Stomach (tissue), 9 donors: ENCODE data around the gene NUP98. TPM values are rescaled to one million over a fixed set of nuclear protein-coding genes. Genes with fewer than 3 reads are reported as not detected.

ENCODE experiments used
- DNase-seq, 2 donors: peaks; one replicate each; pipeline versions ENCODE4 v3.0.0 to v3.0.0-alpha.2; 2013 to 2019
- H3K27ac ChIP-seq, 5 donors: fragments of 200-600 bp in 4 of 5; sonication (generic) in 4 of 5; one replicate each; pipeline ENCODE4 v1.5.1; 2013 to 2019; ENCODE audit warnings: mild to moderate bottlenecking in 1 of 5, moderate library complexity in 1 of 5
- H3K27me3 ChIP-seq, 3 donors: fragments of 200-600 bp; sonication (generic); one replicate each; pipeline ENCODE4 v1.5.1; 2017 to 2019; ENCODE audit warnings: mixed run types in 1 of 3
- H3K36me3 ChIP-seq, 4 donors: fragments of 200-600 bp; sonication (generic); 1 replicate in 3 of 4; 2 replicates in 1 of 4; pipeline ENCODE4 v1.5.1; 2016 to 2019
- H3K4me1 ChIP-seq, 4 donors: fragments of 200-600 bp; sonication (generic); one replicate each; pipeline ENCODE4 v1.5.1; 2016 to 2019
- H3K4me3 ChIP-seq, 4 donors: fragments of 200-600 bp; sonication (generic) in 3 of 4; one replicate each; pipeline ENCODE4 v1.5.1; 2016 to 2019; ENCODE audit warnings: mild to moderate bottlenecking in 1 of 4
- H3K9me3 ChIP-seq, 4 donors: fragments of 200-600 bp; sonication (generic); one replicate each; pipeline ENCODE4 v1.5.1; 2016 to 2019
- CTCF ChIP-seq, 7 experiments: fragments of 450-650 bp in 4 of 7; fragments of 200-600 bp in 3 of 7; sonication (generic) in 3 of 7; IDR thresholded peaks; one replicate each; pipeline ENCODE4 v1.5.1; 2016 to 2019; ENCODE audit warnings: antibody characterized with exemption in 7 of 7, control low read depth in 2 of 7, mild to moderate bottlenecking in 1 of 7
- EP300 ChIP-seq: sonication (generic); formaldehyde crosslinking; IDR thresholded peaks from one replicate; pipeline ENCODE4 v1.6.1; 2017; ENCODE audit warnings: antibody characterized with exemption
- POLR2A ChIP-seq, 4 donors: fragments of 450-650 bp; IDR thresholded peaks; one replicate each; pipeline ENCODE4 v1.6.1; 2016; ENCODE audit warnings: antibody characterized with exemption in 4 of 4, control low read depth in 2 of 4, mild to moderate bottlenecking in 1 of 4, moderate library complexity in 1 of 4
- POLR2AphosphoS5 ChIP-seq, 3 donors: sonication (generic); formaldehyde crosslinking; IDR thresholded peaks; one replicate each; pipeline ENCODE4 v1.6.1; 2016; ENCODE audit warnings: antibody characterized with exemption in 3 of 3
- WGBS, 5 donors: extraction: QIAGEN DNeasy Blood & Tissue Kit in 3 of 5; methylation state at CpG; one replicate each; pipeline versions ENCODE4 v1.1.5 to v1.1.7; 2013 to 2018; 5-methylcytosine and 5-hydroxymethylcytosine counted together
- intact Hi-C: fragments of 100-400 bp; cut with DNase I; formaldehyde crosslinking; loops from one replicate; pipeline ENCODE4 v1.15.1; 2023; ENCODE audit warnings: low total_unique reads
- polyA plus RNA-seq, 3 donors: library from polyadenylated mRNA; stranded (reverse); fragments of 200-250 nt; gene quantifications; one replicate each; pipeline ENCODE4 v1.2.3, GENCODE V29; 2013
- total RNA-seq, 5 donors: library from RNA; depleted of rRNA; stranded (reverse); fragments of >200 nt; gene quantifications; one replicate each; pipeline versions ENCODE4 v1.1.0 to v1.2.3, GENCODE V29; 2014 to 2016
- donor health status: healthy with polysubstance abuse.
- donor health status: Bipolar disorder and iron deficiency.
- donor health status: healthy.

Gene NUP98
- total and polyA plus RNA-seq, 8 donors = 16.2 to 132 (median 54.9) TPM

GRCh38 chr11:3825473-3826154 lies 28.3 kb upstream of the NUP98 start:
- H3K4me1 ChIP-seq = peaks cover 0 to 25% (median under 1%) of the 10 kb centered on the region in 4 donors
- WGBS, 5 donors = 73 to 88% (median 80%) methylated on average over 8 of the region's 8 CpGs
- intact Hi-C loops = no loop called here
- peaks cover 26 to 57% (median 52%) of the 10 kb centered on the region in 4 donors for H3K36me3 ChIP-seq
- no peak overlapping the region for H3K4me3 ChIP-seq
- DNase-seq = no peak
- no peaks in the 10 kb centered on the region for H3K9me3 ChIP-seq
- no peak for TF ChIP-seq CTCF (IDR thresholded peaks at IDR 0.05)
- TF ChIP-seq POLR2A (IDR thresholded peaks at IDR 0.05) = no peak
- H3K27ac ChIP-seq = no peak overlapping the region
- H3K27me3 ChIP-seq = no peaks in the 10 kb centered on the region

GRCh38 chr11:3824714-3825472 lies 27.5 kb upstream of the NUP98 start:
- WGBS, 5 donors = 72 to 76% (median 75%) methylated on average over 18 of the region's 18 CpGs
- Histone ChIP-seq H3K36me3 (peaks cover 26 to 51% (median 46%) of the 10 kb centered on the region in 4 donors), H3K27me3 (no peaks in the 10 kb centered on the region), H3K4me1 (peaks cover 0 to 20% (median 0%) of the 10 kb centered on the region in 4 donors), H3K4me3 (no peak overlapping the region), H3K9me3 (no peaks in the 10 kb centered on the region), H3K27ac (no peak overlapping the region)
- intact Hi-C loops = no loop called here
- peak; percentile 66 to 73 for DNase-seq
- TF ChIP-seq CTCF (IDR thresholded peaks at IDR 0.05) (peak in 5 of 7 experiments; percentile 45 to 68 (median 65)), POLR2AphosphoS5 (IDR thresholded peaks at IDR 0.05) (peak in 1 of 3 donors; percentile 49), POLR2A (IDR thresholded peaks at IDR 0.05) (no peak)

GRCh38 chr11:3823762-3824506 lies 26.6 kb upstream of the NUP98 start:
- Histone ChIP-seq H3K9me3 (no peaks in the 10 kb centered on the region), H3K27ac (no peak overlapping the region), H3K4me1 (peaks cover 0 to 12% (median 0%) of the 10 kb centered on the region in 4 donors), H3K27me3 (no peaks in the 10 kb centered on the region), H3K36me3 (peaks cover 26 to 41% (median 36%) of the 10 kb centered on the region in 4 donors), H3K4me3 (no peak overlapping the region)
- 90 to 96% (median 95%) methylated on average over 27 to 30 of the region's 30 CpGs for WGBS, 5 donors
- intact Hi-C loops = no loop called here
- no peak for TF ChIP-seq CTCF (IDR thresholded peaks at IDR 0.05)
- no peak for TF ChIP-seq POLR2AphosphoS5 (IDR thresholded peaks at IDR 0.05)
- DNase-seq = no peak

- no peak overlapping the region for H3K4me3 ChIP-seq
- peaks cover 26 to 37% (median 33%) of the 10 kb centered on the region in 4 donors for H3K36me3 ChIP-seq
- H3K4me1 ChIP-seq = peaks cover 0 to 12% (median 0%) of the 10 kb centered on the region in 4 donors
- H3K27ac ChIP-seq = no peak overlapping the region
- H3K27me3 ChIP-seq = no peaks in the 10 kb centered on the region
- no peak for DNase-seq
- intact Hi-C loops = no loop called here
- H3K9me3 ChIP-seq = no peaks in the 10 kb centered on the region
- TF ChIP-seq POLR2A (IDR thresholded peaks at IDR 0.05) = no peak
- TF ChIP-seq POLR2AphosphoS5 (IDR thresholded peaks at IDR 0.05) = no peak
- TF ChIP-seq CTCF (IDR thresholded peaks at IDR 0.05) = no peak
- no peak for TF ChIP-seq EP300
- 81 to 97% (median 85%) methylated on average over 3 of the region's 3 CpGs for WGBS, 5 donors
Observed at GRCh38 chr11:3823303-3823702, 25.9 kb upstream of the NUP98 start.
